Fibroblast of skin of left biceps (primary cell): ENCODE data around the gene TSPAN33.
"Not testable (repeated sequence)": the region's sequence is repeated elsewhere in the genome, so short reads cannot be mapped to it uniquely, and the experiment has no call there.

Experiments
- DNase-seq, 2 experiments: peaks; one replicate each; pipeline ENCODE4 v3.0.0-alpha.2; 2013; ENCODE audit warnings: low read depth in 2 of 2

Gene TSPAN33

DNA sequence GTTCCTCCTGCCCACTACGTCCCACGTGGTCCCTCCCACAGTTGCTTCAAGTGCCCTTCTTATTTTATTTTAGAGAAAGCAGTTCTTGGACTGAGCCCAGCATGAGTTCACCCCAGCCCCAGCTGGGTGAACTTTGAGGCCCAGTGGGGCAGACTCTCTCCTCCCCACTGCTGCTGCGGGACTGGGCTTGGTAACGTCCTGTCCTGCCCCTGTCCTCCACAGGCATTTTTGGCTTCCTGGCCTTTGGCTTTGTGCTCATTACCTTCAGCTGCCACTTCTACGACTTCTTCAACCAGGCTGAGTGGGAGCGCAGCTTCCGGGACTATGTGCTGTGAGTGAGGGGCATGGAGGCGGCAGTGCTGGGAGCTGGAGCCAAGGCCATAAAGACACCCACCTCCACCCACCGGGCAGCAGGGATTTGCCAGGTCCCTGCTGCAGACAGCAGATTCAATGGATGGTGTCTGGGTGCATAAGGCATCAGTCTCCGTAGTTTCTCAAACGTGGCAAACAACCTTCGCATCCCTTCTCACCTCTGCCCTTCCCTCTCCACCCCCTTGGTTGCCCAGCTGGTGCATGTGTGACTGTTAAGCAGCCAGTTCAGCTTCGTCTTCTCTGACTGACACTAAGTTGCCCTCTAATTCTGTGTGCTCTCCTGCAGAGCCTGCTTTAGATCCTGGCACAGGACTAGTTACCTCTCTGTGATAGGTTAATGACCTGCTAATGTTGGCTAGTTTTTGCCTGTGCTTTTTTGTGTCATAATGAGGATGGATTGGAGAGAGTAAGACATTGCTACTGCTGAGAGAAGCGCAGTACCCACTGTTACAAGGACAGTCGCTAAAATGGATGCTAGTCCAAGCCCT is 64.8 kb downstream of the TSPAN33 start:
- no peak for DNase-seq

DNA sequence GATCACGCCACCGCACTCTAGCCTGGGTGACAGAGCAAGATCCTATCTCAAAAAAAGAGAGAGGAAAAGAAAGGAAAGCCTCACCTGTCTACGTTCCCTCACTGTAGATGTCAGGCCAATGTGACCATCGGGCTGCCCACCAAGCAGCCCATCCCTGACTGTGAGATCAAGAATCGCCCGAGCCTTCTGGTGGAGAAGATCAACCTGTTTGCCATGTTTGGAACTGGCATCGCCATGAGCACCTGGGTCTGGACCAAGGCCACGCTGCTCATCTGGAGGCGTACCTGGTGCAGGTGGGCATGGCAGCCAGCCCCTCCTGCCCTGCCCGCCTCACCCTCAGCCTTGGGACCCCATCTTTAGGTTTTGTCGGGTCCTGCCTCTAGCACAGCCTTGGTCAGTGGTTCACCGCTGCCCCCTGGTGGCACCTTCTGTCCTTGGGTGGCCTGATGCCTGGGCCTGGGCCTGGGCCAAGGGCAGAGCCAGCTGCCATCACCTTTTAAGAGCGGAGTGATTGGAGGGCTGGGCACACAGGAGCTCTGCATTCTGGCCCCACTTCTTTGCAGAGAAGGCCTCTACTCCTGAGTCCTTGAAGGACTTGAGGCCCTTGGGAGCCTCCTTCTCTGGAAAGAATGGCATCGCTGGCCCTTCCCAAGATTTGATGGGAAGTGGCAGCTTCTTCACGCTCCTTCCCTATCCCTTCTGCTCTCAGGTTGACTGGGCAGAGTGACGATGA is 65.9 kb downstream of the TSPAN33 start:
- DNase-seq, result peak in 1 of 2 experiments; percentile 10

DNA sequence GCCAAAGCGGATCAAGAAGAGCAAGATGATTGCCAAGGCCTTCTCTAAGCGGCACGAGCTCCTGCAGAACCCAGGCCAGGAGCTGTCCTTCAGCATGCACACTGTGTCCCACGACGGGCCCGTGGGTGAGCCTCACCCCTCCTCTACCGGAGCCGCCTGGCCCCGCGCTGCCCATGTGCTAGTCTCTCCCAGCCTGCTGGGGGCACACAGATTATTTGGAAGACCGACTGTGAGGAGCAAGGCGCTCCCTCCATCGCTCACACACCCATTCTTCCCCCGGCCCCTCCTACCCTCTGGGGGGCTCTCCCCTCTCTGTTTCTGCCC is 66.4 kb downstream of the TSPAN33 start:
- DNase-seq, result no peak

DNA sequence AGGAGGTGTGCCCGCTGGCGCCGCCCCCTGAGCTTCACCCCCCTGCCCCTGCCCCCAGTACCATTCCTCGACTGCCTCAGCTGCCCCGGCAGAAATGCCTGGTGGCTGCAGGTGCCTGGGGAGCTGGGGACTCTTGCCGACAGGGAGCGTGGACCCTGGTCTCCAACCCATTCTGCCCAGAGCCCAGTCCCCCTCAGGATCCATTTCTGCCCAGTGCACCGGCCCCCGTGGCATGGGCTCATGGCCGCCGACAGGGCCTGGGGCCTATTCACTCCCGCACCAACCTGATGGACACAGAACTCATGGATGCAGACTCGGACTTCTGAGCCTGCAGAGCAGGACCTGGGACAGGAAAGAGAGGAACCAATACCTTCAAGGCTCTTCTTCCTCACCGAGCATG is 67.6 kb downstream of the TSPAN33 start:
- DNase-seq, result no peak

DNA sequence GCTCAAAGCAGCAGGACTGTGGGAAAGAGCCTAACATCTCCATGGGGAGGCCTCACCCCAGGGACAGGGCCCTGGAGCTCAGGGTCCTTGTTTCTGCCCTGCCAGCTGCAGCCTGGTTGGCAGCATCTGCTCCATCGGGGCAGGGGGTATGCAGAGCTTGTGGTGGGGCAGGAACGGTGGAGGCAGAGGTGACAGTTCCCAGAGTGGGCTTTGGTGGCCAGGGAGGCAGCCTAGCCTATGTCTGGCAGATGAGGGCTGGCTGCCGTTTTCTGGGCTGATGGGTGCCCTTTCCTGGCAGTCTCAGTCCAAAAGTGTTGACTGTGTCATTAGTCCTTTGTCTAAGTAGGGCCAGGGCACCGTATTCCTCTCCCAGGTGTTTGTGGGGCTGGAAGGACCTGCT is 68.1 kb downstream of the TSPAN33 start:
- DNase-seq, result no peak

DNA sequence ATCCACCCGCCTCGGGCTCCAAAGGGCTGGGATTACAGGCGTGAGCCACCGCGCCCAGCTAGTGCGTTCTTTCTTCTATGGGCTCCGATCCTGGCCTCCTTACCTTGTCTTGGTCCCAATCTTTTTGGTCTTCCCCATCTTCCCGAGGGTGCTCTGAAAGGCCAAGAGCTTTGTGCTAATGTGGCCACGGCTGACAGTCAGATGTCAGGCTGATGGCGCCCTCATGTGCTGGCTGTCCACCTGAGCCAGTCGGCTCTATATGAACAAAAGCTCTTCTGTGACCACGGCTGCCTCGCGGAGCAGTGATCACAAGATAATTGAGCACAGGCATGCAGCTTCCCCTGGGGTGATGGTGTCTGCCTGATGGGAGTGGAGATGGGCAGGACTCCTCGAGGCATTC is 69.3 kb downstream of the TSPAN33 start:
- no peak for DNase-seq

DNA sequence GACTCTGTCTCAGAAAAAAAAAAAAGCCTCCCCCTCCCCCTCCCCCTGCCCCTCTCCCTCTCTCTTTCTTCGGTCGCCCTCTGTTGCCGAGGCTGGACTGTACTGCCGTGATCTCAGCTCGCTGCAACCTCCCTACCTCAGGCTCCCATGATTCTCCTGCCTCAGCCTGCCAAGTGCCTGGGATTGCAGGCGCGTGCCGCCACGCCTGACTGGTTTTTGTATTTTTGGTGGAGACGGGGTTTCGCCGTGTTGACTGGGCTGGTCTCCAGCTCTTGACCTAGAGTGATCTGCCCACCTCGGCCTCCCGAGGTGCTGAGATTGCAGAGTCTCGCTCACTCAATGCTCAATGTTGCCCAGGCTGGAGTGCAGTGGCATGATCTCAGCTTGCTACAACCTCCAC is 71.2 kb downstream of the TSPAN33 start:
- DNase-seq, result not testable (repeated sequence)

DNA sequence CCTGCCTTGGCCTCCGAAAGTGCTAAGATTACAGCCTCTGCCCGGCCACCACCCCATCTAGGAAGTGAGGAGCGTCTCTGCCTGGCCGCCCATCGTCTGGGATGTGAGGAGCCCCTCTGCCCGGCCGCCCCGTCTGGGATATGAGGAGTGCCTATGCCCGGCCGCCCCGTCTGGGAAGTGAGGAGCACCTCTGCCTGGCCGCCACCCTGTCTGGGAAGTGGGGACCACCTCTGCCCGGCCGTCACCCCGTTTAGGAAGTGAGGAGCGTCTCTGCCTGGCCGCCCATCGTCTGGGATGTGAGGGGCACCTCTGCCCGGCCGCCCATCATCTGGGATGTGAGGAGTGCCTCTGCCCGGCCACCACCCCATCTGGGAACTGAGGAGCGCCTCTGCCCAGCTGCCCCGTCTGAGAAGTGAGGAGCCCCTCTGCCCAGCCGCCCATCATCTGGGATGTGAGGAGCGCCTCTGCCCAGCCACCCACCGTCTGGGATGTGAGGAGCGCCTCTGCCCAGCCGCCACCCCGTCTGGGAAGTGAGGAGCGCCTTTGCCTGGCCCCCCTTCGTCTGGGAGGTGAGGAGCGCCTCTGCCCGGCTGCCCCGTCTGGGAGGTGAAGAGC is 71.7 kb downstream of the TSPAN33 start:
- not testable (repeated sequence) for DNase-seq

DNA sequence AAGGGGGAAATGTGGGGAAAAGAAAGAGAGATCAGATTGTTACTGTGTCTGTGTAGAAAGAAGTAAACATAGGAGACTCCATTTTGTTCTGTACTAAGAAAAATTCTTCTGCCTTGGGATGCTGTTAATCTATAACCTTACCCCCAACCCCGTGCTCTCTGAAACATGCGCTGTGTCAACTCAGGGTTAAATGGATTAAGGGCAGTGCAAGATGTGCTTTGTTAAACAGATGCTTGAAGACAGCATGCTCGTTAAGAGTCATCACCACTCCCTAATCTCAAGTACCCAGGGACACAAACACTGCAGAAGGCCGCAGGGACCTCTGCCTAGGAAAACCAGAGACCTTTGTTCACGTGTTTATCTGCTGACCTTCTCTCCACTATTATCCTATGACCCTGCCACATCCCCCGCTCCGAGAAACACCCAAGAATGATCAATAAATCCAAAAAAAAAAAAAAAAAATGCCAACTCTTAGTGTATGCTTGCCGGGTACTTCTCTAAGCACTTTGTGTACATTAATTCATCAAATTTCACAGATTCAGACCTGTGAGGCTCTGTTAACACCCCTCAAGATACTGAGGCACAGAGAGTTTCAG is 72.4 kb downstream of the TSPAN33 start:
- DNase-seq, result not testable (repeated sequence)

DNA sequence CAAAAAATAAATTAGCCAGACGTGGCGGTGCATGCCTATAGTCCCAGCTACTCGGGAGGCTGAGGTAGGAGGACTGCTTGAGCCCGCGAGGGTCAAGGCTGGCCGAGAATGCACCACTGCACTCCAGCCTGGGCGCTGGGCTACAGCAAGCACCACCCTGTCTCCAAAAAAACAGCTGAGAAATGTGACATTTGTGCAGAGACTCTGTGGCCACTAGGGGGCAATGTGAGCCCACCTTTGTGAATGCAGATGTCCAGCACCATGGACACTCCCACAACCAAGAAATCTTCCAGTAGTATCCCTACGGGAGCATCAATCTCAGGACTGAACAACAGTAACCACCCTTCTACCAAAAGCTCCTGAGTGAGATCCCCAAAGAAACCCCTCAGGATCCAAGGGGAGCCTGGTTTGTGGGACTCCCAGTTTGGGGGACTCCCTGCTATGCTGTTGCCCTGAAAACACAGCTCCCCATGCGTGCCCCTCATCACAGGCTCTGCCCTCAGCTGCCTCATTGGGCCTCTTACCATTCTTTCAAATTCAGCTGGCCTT is 74.1 kb downstream of the TSPAN33 start:
- peak; percentile 33 to 43 for DNase-seq

DNA sequence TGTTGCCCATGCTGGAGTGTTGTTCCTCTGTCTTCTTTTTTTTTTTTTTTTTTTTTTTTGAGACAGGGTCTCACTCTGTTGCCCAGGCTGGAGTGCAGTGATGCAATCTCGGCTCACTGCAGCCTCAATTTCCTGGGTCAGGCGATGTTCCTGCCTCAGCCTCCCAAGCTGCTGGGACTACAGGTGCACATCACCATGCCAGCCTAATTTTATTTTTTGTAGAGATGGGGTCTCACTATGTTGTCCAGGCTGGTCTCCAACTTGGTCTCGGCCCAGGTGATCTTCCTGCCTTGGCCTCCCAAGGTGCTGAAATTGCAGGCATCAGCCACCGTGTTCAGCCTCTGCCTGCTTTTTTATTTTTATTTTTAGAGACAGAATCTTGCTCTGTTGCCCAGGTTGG is 74.7 kb downstream of the TSPAN33 start:
- not testable (repeated sequence) for DNase-seq
